ENCODE data around the gene TMEM132E. TPM values are rescaled to one million over a fixed set of nuclear protein-coding genes. Genes with fewer than 3 reads are reported as not detected.

TMEM132E gene
- total RNA-seq, 3 donors from 2014 or later (not counting 1 experiment from before 2014, with no cell fraction given), result 0.05 to 0.08 TPM; not detected in 1

DNA sequence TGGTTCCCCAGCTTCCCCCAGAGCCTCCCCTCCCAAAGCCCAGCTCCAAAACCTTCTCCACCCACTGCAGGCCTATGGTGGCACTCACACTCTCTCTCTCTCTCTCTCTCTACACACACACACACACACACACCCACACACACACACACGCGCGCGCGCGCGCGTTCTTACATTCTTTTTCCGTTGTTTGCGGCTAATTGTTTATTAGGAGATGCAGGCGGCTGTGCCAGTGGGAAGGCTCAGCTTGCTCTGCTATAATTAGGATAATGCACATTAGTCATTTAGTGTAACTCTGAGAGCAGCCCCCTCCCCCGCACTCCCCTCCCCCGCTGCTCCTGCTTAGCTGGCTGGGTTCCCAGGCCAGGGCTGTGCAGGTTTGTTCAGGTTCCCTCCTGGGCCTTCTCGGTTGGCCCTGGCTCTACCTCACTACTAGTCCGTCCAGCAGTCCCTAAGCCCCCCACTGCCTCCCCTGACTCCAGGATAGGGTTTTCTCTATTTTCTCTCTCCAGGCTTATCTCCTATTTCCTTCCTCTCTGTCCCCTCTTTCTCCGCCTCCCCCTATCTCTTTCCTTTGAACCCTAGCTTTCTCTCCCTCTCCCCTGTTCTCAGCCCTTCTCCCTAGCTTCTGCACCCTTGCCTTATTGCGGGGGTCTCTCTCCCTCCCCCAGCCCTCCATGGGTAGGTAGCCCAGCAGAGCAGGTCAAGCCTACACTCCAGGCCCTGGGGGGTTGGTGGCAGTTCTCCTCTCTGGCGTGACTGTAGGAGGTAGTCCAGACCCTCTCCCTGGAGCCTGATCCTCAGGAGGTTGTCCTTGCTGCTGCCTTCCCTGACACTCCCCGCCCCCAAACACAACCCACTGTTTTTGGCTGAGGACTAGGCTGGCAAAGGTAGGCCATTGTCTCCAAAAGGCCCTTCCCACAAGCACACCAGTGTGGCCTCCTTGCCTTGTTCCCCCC, 34.0 kb downstream of the TMEM132E start:
- TF ChIP-seq, protein P1, sequence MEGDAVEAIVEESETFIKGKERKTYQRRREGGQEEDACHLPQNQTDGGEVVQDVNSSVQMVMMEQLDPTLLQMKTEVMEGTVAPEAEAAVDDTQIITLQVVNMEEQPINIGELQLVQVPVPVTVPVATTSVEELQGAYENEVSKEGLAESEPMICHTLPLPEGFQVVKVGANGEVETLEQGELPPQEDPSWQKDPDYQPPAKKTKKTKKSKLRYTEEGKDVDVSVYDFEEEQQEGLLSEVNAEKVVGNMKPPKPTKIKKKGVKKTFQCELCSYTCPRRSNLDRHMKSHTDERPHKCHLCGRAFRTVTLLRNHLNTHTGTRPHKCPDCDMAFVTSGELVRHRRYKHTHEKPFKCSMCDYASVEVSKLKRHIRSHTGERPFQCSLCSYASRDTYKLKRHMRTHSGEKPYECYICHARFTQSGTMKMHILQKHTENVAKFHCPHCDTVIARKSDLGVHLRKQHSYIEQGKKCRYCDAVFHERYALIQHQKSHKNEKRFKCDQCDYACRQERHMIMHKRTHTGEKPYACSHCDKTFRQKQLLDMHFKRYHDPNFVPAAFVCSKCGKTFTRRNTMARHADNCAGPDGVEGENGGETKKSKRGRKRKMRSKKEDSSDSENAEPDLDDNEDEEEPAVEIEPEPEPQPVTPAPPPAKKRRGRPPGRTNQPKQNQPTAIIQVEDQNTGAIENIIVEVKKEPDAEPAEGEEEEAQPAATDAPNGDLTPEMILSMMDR (IDR thresholded peaks at IDR 0.05), result no peak
- H3K36me3 ChIP-seq (ENCODE audit: control insufficient read depth, insufficient read depth, low read length), result no peaks in the 10 kb centered on the region
- Mint-ChIP-seq H3K4me3 (no peak overlapping the region), H3K9me3 (no peaks in the 10 kb centered on the region), H3K4me1 (peaks cover 0 to 5% of the 10 kb centered on the region in 2 donors), H3K27ac (no peak overlapping the region), H3K27me3 (ENCODE audit: low read depth in 2 of 2) (peaks cover 34 to 37% of the 10 kb centered on the region in 2 donors), H3K36me3 (no peaks in the 10 kb centered on the region)
- no peaks in the 10 kb centered on the region for H3K4me1 ChIP-seq (ENCODE audit: control insufficient read depth, insufficient read depth, low read length)
- no peak for ATAC-seq
- H3K9me3 ChIP-seq (ENCODE audit: control insufficient read depth, insufficient read depth, low read length), result peaks cover 2% of the 10 kb centered on the region
- intact Hi-C loops (cut with micrococcal nuclease), result no loop called here
- H3K4me3 ChIP-seq (ENCODE audit: low read length), result no peak overlapping the region
- H3K27me3 ChIP-seq (ENCODE audit: control insufficient read depth, insufficient read depth, low read length), result no peaks in the 10 kb centered on the region
- DNase-seq, result no peak
- no peak overlapping the region for H3K27ac ChIP-seq (ENCODE audit: low read length)
- 67% methylated on average over 13 of the region's 19 CpGs for WGBS (ENCODE audit: insufficient coverage)

DNA sequence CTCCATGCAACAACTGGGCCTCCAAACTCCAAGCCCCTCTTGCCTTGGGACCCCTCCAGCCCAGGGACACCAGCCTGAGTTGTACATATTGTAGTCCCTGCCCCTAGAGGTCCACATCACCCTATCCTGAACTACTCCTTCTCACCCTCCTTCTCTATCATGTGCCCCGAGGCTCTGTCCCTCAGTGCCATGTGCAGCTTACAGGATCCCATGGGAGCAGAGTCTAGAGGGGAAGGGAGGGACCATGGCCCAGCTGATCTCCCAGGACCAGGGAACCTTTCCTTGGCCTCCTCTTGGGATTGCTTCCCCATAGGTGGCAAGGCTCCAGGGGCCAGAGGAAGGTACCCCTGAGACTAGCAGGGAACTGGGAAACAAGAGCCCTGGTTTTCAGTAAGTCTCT, 35.3 kb downstream of the TMEM132E start:
- Mint-ChIP-seq H3K4me3 (no peak overlapping the region), H3K9me3 (no peaks in the 10 kb centered on the region), H3K36me3 (no peaks in the 10 kb centered on the region), H3K27ac (no peak overlapping the region), H3K4me1 (no peaks in the 10 kb centered on the region), H3K27me3 (ENCODE audit: low read depth in 2 of 2) (peaks cover 30 to 37% of the 10 kb centered on the region in 2 donors)
- H3K36me3 ChIP-seq (ENCODE audit: control insufficient read depth, insufficient read depth, low read length), result no peaks in the 10 kb centered on the region
- intact Hi-C loops (cut with micrococcal nuclease), result no loop called here
- no peak overlapping the region for H3K4me3 ChIP-seq (ENCODE audit: low read length)
- H3K4me1 ChIP-seq (ENCODE audit: control insufficient read depth, insufficient read depth, low read length), result no peaks in the 10 kb centered on the region
- TF ChIP-seq, protein P1 (IDR thresholded peaks at IDR 0.05), result no peak
- no peak overlapping the region for H3K27ac ChIP-seq (ENCODE audit: low read length)
- DNase-seq (no peak), ATAC-seq (no peak)
- H3K27me3 ChIP-seq (ENCODE audit: control insufficient read depth, insufficient read depth, low read length), result no peaks in the 10 kb centered on the region
- H3K9me3 ChIP-seq (ENCODE audit: control insufficient read depth, insufficient read depth, low read length), result peaks cover 2% of the 10 kb centered on the region
- WGBS (ENCODE audit: insufficient coverage), result 86% methylated on average over 1 of the region's 1 CpG

DNA sequence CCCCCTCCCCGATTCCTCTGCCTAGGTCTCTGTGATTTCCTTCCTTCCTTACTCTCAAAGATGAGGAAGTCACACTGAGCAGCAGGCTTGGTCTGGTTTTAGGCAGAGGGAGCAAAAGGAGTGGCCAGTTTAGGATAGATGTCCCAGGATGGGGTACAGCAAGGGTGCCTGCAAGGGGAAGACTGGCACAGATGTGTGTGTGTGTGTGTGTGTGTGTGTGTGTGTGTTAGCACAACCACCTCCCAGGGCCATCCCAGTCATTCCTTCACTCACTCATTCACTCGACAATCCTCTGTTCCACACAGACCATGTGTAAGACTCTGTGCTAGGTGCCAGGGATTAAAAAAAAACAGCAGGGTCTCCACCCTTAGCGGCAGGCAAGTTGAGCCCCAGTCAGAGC, 35.9 kb downstream of the TMEM132E start:
- Histone ChIP-seq H3K4me3 (ENCODE audit: low read length) (no peak overlapping the region), H3K27ac (ENCODE audit: low read length) (no peak overlapping the region), H3K9me3 (ENCODE audit: control insufficient read depth, insufficient read depth, low read length) (peaks cover 2% of the 10 kb centered on the region), H3K4me1 (ENCODE audit: control insufficient read depth, insufficient read depth, low read length) (no peaks in the 10 kb centered on the region), H3K27me3 (ENCODE audit: control insufficient read depth, insufficient read depth, low read length) (no peaks in the 10 kb centered on the region), H3K36me3 (ENCODE audit: control insufficient read depth, insufficient read depth, low read length) (no peaks in the 10 kb centered on the region)
- no peaks in the 10 kb centered on the region for H3K4me1 Mint-ChIP-seq
- TF ChIP-seq, protein P1 (IDR thresholded peaks at IDR 0.05), result no peak
- no peaks in the 10 kb centered on the region for H3K36me3 Mint-ChIP-seq
- H3K4me3 Mint-ChIP-seq, result no peak overlapping the region
- no peaks in the 10 kb centered on the region for H3K9me3 Mint-ChIP-seq
- no peak overlapping the region for H3K27ac Mint-ChIP-seq
- DNase-seq, result no peak
- WGBS (ENCODE audit: insufficient coverage), result 35% methylated on average over 3 of the region's 3 CpGs
- intact Hi-C loops (cut with micrococcal nuclease), result no loop called here
- ATAC-seq, result no peak
- peaks cover 24 to 32% of the 10 kb centered on the region in 2 donors for H3K27me3 Mint-ChIP-seq (ENCODE audit: low read depth in 2 of 2)
